DMS 273 treated with DMSO at 0.1 percent for 48 hours (cell line): ENCODE results near the gene DNAJC6.
A peak's percentile ranks its signal among the peaks of the same experiment; 100 is the strongest.
"Not testable (repeated sequence)": the region's sequence is repeated elsewhere in the genome, so short reads cannot be mapped to it uniquely, and the experiment has no call there.

Experiments used
- DNase-seq: peaks from one replicate; lab custom pipeline; 2025; lab: John Stamatoyannopoulos, UW

The DNAJC6 gene

GRCh38 chr1:65309304-65310077 lies at the start of gene DNAJC6:
TSS of gene DNAJC6 (plus strand) at chr1:65309543. CDS start at chr1:65309746, 203 bp downstream.
- DNase-seq = peak; percentile 45

DNA sequence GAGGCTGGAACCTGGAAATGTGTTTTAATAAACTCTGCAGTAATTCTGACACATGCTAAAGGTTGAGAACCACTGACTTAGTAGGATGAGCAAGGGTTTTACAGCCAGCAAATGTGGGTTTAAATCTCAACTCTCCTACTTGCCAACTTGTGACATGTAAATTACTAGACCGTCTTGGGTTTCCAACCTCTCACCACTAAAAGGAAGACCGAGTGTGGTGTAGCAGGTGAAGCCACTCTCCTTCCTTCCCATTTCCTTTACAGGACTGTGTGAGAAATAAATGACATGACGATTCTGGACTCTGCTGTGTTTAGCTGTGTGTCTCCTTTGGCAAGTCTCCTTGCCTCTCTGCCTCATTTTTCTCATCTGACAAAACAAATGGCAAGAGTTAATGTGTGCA lies 49.5 kb upstream of the DNAJC6 start:
- no peak for DNase-seq

GRCh38 chr1:65260851-65261473 lies 48.4 kb upstream of the DNAJC6 start:
- no peak for DNase-seq

DNA sequence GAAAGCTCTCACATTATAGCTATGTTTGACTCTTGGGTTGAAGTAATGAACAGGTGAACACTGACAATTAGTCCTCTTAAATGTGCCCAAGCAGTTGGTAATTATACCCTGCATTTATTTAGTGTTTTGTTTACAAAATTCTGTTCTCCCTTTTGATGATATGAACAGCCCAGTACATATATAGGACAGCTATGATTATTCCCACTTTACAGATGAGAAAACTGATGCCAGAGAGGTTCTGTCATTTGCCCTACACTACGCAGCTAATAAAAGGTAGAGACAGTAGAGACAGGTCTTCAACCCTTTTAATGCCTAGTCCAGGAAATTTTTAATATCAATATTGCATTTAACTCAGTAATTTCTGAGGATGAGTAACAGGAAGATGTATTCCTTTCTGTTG lies 46.1 kb upstream of the DNAJC6 start:
- DNase-seq = no peak

- DNase-seq = peak; percentile 48
Observed at GRCh38 chr1:65264197-65264929, 45.0 kb upstream of the DNAJC6 start.

GRCh38 chr1:65265296-65265650 lies 44.1 kb upstream of the DNAJC6 start:
- DNase-seq = no peak

DNA sequence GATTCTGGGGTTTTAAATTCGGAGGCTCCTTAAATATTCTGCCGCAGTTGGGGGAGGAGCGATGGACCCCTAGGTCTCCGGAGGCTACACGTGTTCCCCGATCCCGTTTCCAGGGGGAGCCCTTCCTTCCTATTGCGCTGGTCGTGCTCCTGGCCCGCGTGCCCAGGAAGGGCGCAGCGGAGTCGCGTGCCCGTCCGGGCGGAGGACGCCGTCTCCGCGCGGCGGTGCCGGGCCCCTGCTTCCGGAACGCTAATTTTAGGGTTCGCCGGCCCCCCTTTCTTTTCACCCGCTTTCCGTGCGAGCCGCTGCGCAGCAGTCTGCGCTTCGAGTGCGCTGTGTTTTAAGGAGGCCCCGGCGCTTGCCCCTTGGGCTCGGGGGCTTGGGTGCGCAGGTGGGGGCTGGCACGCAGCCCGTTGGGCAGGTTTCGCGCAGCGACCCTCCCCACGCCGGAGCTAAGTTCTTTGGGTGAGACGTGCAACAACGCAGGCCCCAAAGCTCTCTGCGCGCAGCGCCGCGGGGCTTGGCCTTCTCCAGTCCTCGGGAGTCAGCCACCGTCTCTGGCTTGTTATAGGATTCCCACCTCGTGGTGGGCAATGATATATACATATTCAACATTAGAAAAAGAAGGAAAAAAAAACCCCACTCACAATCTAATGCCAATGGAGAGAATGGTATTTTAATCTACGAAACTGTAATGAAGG lies 43.5 kb upstream of the DNAJC6 start:
- DNase-seq = peak; percentile 34

DNA sequence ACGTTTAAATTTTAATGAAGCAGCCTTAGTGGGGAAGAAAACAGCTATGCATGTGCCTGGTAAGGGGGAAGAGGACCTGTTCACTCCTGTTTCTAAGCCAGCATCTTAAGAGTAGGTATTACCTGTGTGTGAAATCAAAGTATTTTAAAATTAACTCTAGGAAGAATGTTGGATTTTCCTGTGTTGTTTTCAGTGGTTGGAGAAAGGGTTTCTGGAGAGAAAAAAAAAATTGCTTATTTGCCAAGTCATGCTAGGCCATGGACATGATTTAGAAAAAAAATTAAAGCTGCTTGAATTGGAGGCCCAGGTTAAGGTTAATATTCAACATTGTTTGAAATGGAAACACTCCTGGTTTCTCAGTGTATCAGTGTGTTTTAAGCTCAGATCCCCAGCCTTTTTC lies 42.9 kb upstream of the DNAJC6 start:
- DNase-seq = no peak

- DNase-seq = no peak
Observed at GRCh38 chr1:65267271-65267670, 42.1 kb upstream of the DNAJC6 start.

DNA sequence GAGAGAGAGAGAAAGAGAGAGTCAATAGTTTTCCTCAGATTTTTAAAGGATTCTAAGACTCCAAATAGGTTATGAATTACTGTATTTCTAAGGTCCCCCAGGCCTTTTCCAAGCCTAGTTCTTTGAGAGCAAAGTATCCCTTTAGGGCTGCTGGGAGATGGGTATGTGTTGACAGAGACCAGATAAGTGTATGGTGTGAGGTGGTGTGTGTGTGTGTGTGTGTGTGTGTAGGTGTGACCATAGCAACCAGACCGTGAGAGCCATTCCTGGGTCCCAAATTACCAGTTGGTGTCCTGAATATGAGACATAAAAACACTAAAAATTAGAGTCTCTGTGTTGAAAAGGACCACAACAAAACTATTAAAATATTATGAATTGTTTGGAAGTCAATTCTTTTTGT lies 41.7 kb upstream of the DNAJC6 start:
- no peak for DNase-seq

GRCh38 chr1:65269612-65270011 lies 39.7 kb upstream of the DNAJC6 start:
- DNase-seq = no peak

DNA sequence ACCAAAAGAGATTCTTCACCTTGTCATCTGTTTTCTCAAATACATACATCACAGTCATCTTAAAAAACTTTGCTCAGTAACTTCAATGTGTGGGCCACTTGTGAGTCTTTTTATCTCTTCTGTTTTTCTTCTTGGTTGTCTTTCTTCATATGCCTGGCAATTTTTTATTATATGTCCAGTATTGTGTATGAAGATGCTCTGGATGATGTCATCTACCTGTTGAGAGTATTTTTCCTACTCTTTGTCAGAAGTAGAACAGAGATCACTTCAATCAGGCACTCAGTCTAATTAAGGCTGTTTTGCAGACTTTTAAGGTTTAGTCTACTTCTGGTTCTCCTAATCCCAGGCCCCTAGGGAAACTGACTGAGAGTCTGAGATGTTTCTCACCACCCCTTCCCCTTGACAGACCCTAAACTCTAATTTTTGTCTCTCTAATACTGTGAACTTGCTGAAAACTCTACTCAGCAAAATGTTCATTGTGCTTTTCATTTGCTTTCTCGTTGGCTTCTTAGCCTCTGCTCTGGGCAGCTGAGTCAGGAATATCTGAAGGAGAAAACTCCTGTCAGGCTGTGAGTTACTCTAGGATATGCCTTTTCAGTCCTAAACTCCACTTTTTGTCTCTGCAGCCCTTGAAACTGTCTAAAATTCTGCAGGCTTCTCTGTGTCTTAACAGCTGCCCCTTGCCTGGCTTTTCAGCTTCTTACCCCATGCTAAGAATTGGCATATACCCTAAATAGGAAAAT lies 33.0 kb upstream of the DNAJC6 start:
- no peak for DNase-seq

DNA sequence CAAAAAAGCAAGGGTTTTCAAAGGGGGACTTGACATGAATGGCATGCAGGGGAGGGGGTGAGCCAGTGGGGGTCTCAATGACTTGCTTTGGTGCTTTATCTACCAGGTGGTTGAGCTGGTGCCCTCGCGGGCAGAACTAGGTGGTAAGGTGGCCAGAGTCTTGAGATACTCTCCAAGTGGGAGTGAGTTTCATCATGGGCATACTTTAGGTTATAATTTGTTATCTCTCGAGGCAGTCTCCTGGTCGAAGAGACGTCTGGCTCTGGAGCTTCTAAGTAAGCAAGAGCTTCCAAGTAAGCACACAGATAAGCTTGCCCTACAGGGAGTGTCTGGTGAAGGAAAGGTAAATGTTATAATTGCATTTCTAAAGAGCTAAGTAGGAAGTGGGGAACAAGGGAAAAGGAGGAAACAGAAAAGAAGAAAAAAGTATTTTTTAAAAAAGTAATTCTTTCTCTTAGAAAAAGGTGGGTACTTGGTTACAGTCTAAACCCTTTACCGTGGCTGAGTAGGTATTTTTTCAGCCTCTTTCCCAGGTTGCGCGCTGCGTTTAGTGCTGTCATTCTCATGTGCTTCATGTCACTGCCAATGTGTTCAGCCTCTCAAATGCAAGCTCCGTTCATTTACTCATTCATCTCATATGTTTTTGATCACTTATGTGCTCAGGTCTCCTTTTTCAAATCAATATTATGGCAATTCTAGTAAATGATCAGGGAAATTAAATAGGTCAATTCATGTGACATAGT lies 31.6 kb upstream of the DNAJC6 start:
- DNase-seq = no peak

DNA sequence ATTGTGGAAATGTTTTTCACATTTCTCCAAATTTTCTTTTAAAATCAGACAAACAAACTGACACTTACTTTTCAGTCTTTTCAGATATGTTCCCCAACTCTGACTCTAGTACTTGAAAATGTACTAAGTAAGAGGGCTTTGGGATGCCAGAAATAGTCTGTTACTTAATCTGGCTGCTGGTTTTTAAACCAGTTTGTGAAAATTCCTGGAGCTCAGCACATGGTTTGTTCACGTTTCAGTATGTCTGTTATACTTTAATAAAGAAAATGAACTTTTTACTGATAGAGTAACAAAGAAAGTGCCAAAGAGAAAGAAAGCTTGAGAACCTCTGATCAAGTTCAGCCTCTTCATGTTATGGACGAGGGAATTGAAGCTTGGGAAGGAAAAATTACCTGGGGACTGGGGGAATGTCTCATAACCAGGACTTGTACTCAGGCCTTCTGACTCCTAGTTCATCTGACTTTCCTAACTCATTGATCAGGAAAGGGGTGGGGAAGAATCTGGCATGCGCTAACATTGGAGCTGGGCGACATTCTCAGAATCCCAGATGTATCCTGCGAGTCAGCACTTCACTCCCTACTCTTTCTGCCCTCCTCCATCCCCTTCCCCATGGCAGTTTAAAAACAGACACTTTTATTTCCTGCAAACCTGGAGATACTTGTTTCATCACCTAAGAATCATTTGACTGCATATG lies 30.8 kb upstream of the DNAJC6 start:
- DNase-seq = no peak

DNA sequence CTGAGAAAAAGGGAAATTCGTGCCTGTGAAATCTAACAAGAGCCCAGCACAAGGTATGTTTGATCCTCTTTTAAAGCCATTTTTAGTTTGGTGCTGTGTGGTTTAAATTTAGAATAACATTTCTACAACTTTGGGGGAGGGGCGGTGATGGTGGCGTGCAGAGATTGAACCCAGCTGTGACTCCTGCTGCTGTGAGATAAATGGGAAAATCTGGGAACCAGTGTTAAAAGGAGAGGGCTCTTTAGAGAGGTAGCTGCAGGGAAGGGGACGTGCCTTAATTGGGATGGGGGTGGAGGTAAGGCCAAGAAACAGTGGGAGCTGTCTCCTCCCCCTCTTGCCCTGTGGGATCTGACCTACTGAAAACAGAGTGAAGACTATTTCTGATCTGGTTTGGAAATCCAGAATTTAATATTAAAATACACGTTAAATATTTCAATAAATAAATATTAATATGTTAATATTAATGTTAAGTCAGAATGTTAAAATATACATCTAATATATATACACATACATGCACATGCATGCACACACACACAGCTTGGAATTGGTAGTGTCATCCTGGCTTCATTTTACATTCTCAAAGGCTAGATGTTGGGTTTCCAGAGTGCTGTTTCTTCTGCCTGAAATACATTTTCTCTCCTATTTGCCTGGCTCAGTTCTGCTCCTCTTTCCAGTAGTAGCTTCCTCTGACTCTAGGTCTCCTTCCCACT lies 30.1 kb upstream of the DNAJC6 start:
- DNase-seq = no peak

DNA sequence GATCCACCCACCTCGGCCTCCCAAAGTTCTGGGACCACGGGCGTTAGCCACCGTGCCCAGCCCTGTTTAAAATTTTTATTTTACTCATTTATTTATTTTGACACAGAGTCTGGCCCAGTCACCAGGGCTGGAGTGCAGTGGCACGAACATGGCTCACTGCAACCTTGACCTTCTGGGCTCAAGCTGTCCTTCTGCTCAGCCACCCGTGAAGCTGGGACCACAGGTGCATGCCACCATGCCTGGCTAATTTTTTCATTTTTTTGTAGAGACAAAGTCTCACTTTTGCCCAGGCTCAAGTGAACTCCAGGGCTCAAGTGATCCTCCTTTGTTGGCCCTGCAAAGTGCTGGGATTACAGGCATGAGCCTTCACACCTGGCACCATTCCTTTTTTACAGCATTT lies 27.5 kb upstream of the DNAJC6 start:
- DNase-seq = no peak

DNA sequence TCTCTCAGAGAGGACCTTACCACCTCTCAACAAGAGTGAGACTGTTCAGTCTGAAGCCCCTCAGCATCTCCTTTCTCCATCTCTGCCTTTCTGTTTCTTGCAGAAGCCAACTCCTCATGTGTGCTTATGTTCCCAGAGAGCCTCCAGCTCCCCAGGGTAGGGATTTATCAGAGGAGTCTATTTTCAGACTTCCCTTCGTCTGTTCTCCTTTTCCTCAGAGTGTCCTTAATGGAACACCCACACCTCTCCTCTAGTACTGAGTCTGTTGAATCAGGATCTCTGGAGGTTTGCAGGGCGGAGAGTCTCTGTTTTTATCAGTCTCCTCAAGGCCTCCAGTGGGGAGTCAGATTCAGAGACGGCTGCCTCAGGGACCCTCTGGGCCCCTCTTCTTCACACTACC lies 25.1 kb upstream of the DNAJC6 start:
- no peak for DNase-seq

DNA sequence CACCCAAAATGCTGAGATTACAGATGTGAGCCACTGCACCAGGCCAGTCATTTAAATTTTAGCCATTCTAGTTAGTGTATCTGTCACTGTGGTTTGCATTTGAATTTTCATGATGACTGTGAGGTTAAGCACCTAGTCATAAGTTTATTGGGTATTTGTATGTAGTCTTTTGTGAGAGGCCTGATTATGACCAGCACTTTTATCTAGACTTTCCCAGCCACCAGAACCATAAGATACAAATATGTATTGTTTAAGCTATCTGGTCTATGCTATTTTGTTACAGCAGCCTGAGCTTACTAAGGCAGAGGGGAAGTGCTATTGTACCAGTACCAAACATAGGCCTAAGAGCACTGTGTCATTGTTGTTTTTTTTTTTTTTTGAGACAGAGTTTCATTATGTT lies 19.9 kb upstream of the DNAJC6 start:
- DNase-seq = no peak

DNA sequence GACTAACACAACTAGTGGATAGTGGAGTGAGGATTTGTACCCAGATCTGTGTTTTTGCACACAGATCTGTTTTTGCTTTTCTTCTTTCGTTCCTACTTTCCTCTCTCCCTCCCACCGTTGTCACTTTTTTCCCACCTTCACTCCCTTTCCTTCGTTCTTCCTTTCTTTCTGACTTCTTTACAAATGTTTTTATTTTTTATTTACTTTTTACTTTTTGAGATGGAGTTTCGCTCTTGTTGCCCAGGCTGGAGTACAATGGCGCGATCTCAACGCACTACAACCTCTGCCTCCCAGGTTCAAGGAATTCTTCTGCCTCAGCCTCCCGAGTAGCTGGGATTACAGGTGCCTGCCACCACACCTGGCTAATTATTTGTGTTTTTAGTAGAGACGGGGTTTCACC lies 17.5 kb upstream of the DNAJC6 start:
- DNase-seq = not testable (repeated sequence)
